Upper lobe of right lung (tissue), 1 donor: Measurements from ENCODE around the gene MRO. TPM values are rescaled to one million over a fixed set of nuclear protein-coding genes. Genes with fewer than 3 reads are reported as not detected.
A peak's percentile ranks its signal among the peaks of the same experiment; 100 is the strongest.

Source experiments
- ATAC-seq: fragments of 200-7000 bp; cut with Tn5 transposase; one replicate; pipeline ENCODE4 v1.9.1; 2020; ENCODE audit warnings: mild to moderate bottlenecking, moderate library complexity
- DNase-seq: peaks from one replicate; pipeline ENCODE4 v3.0.0-alpha.2; 2020
- H3K27ac ChIP-seq: fragments of 200-600 bp; one replicate; pipeline ENCODE4 v1.8.0; 2022
- H3K27me3 ChIP-seq: fragments of 200-600 bp; one replicate; pipeline ENCODE4 v1.8.0; 2022; ENCODE audit warnings: mild to moderate bottlenecking
- H3K36me3 ChIP-seq: fragments of 200-600 bp; one replicate; pipeline ENCODE4 v1.8.0; 2022
- H3K4me1 ChIP-seq: fragments of 200-600 bp; one replicate; pipeline ENCODE4 v1.8.0; 2022
- H3K4me3 ChIP-seq: fragments of 200-600 bp; one replicate; pipeline ENCODE4 v1.8.0; 2022; ENCODE audit warnings: mild to moderate bottlenecking
- H3K9me3 ChIP-seq: fragments of 200-600 bp; one replicate; pipeline ENCODE4 v1.8.0; 2022
- CTCF ChIP-seq: fragments of 200-600 bp; IDR thresholded peaks from one replicate; pipeline ENCODE4 v1.8.0; 2022; ENCODE audit warnings: antibody characterized with exemption
- intact Hi-C: fragments of 100-400 bp; cut with DNase I; formaldehyde crosslinking; loops from one replicate; pipeline ENCODE4 v1.11.0; 2022
- total RNA-seq: library from RNA; stranded (reverse); fragmentation: NEBNext Ultra II Directional; extraction: Animal tissue kit (Norgen Biotek cat#: 25700); gene quantifications from one replicate; pipeline ENCODE4 v1.2.1, GENCODE V29; 2021
- donor health status: DM: no; HTN: yes; CAD: no; lungs with severe emphysema.

Gene MRO
- total RNA-seq, 1 donor from 2014 or later: 0.20 TPM

GRCh38 chr18:50812834-50813233 lies 7.0 kb downstream of the MRO start:
- H3K4me3 ChIP-seq: no peak overlapping the region
- H3K36me3 ChIP-seq: no peaks in the 10 kb centered on the region
- intact Hi-C loops: no loop called here
- peaks cover 4% of the 10 kb centered on the region for H3K27me3 ChIP-seq
- H3K27ac ChIP-seq: no peak overlapping the region
- TF ChIP-seq CTCF: no peak
- no peaks in the 10 kb centered on the region for H3K9me3 ChIP-seq
- H3K4me1 ChIP-seq: no peaks in the 10 kb centered on the region
- DNase-seq (no peak), ATAC-seq (no peak)

- intact Hi-C loops: no loop called here
- TF ChIP-seq CTCF: no peak
- ATAC-seq (peak; percentile 23), DNase-seq (no peak)
- Histone ChIP-seq H3K4me3 (no peak overlapping the region), H3K27ac (no peak overlapping the region), H3K4me1 (no peaks in the 10 kb centered on the region), H3K9me3 (no peaks in the 10 kb centered on the region), H3K27me3 (peaks cover 6% of the 10 kb centered on the region), H3K36me3 (no peaks in the 10 kb centered on the region)
Measured at GRCh38 chr18:50807176-50807575, 12.6 kb downstream of the MRO start.

GRCh38 chr18:50806208-50806616 lies 13.6 kb downstream of the MRO start:
- H3K27ac ChIP-seq: no peak overlapping the region
- no peaks in the 10 kb centered on the region for H3K4me1 ChIP-seq
- peaks cover 6% of the 10 kb centered on the region for H3K27me3 ChIP-seq
- DNase-seq (peak; percentile 71), ATAC-seq (peak; percentile 90)
- TF ChIP-seq CTCF: no peak
- H3K36me3 ChIP-seq: no peaks in the 10 kb centered on the region
- intact Hi-C loops: no loop called here
- no peak overlapping the region for H3K4me3 ChIP-seq
- H3K9me3 ChIP-seq: no peaks in the 10 kb centered on the region

GRCh38 chr18:50805732-50806131 lies 14.1 kb downstream of the MRO start:
- ATAC-seq: peak; percentile 60
- H3K27me3 ChIP-seq: peaks cover 6% of the 10 kb centered on the region
- TF ChIP-seq CTCF: no peak

GRCh38 chr18:50803592-50803991 lies 16.2 kb downstream of the MRO start:
- no peaks in the 10 kb centered on the region for H3K4me1 ChIP-seq
- no peak overlapping the region for H3K4me3 ChIP-seq
- H3K27me3 ChIP-seq: peaks cover 16% of the 10 kb centered on the region
- no peak overlapping the region for H3K27ac ChIP-seq
- H3K9me3 ChIP-seq: no peaks in the 10 kb centered on the region
- ATAC-seq: no peak
- intact Hi-C loops: no loop called here
- no peak for DNase-seq
- H3K36me3 ChIP-seq: no peaks in the 10 kb centered on the region
- no peak for TF ChIP-seq CTCF

More at GRCh38 chr18:50805732-50806131, 14.1 kb downstream of the MRO start:
- Histone ChIP-seq H3K4me3 (no peak overlapping the region), H3K36me3 (no peaks in the 10 kb centered on the region), H3K27ac (no peak overlapping the region), H3K9me3 (no peaks in the 10 kb centered on the region), H3K4me1 (no peaks in the 10 kb centered on the region)
- no peak for DNase-seq
- intact Hi-C loops: no loop called here

GRCh38 chr18:50802141-50802540 lies 17.7 kb downstream of the MRO start:
- Histone ChIP-seq H3K36me3 (no peaks in the 10 kb centered on the region), H3K4me1 (no peaks in the 10 kb centered on the region), H3K4me3 (no peak overlapping the region), H3K27ac (no peak overlapping the region), H3K27me3 (peaks cover 25% of the 10 kb centered on the region), H3K9me3 (no peaks in the 10 kb centered on the region)
- no peak for TF ChIP-seq CTCF
- DNase-seq (no peak), ATAC-seq (no peak)
- intact Hi-C loops: no loop called here
